ENCODE data around the gene MBNL2. TPM values are rescaled to one million over a fixed set of nuclear protein-coding genes. Genes with fewer than 3 reads are reported as not detected.

Gene MBNL2
- total and polyA plus RNA-seq, 11 donors: 18.5 to 100 (median 81.4) TPM

DNA sequence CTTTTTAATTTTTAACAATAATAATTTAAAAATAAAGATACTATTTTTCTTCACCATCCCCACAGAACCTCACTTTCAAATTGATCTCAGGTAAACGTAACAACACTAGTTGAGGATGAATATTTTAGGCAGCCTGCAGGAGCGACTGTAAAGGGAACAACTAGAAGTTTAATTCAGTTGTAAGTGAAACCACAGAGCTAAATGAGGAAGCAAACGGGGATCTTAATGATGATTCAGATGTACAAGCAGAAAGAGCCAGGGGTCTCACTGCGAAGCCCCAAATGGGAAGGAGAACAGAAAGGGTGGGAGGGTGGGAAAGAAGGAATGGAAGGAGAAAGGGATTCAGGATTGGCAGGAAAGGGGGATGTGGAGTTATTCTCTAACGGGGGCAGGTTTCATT lies 157.3 kb downstream of the MBNL2 start:
- ATAC-seq (no peak), DNase-seq (no peak)
- Histone ChIP-seq H3K36me3 (peaks cover 0 to 80% (median 27%) of the 10 kb centered on the region in 9 donors), H3K4me3 (no peak overlapping the region), H3K27me3 (no peaks in the 10 kb centered on the region), H3K4me1 (peaks cover 0 to 18% (median under 1%) of the 10 kb centered on the region in 12 donors), H3K27ac (no peak overlapping the region), H3K9me3 (no peaks in the 10 kb centered on the region)
- 80 to 96% (median 89%) methylated on average over 5 of the region's 5 CpGs for WGBS, 4 donors
- no peak for TF ChIP-seq POLR2A (IDR thresholded peaks at IDR 0.05)
- no peak for TF ChIP-seq CTCF (IDR thresholded peaks at IDR 0.05)
- intact Hi-C loops (cut with DNase I): loop anchor here in 1 of 10 donors (10.0 kb wide), 1 partner anchor 275 kb away; no protein-coding TSS in a partner anchor

- Histone ChIP-seq H3K9me3 (no peaks in the 10 kb centered on the region), H3K27ac (no peak overlapping the region), H3K36me3 (peaks cover 0 to 75% (median 17%) of the 10 kb centered on the region in 9 donors), H3K4me3 (no peak overlapping the region), H3K27me3 (no peaks in the 10 kb centered on the region), H3K4me1 (peaks cover 0 to 31% (median 11%) of the 10 kb centered on the region in 12 donors)
- no peak for DNase-seq
- intact Hi-C loops (cut with DNase I): loop anchor here in 1 of 10 donors (10.0 kb wide), 1 partner anchor 194 kb away; no protein-coding TSS in a partner anchor
- no peak for TF ChIP-seq CTCF (IDR thresholded peaks at IDR 0.05)
- TF ChIP-seq POLR2A (IDR thresholded peaks at IDR 0.05): no peak
- no peak for ATAC-seq
- WGBS, 4 donors: 74 to 90% (median 77%) methylated on average over 6 of the region's 6 CpGs
Observed at GRCh38 chr13:97380696-97381095, 158.6 kb downstream of the MBNL2 start.

DNA sequence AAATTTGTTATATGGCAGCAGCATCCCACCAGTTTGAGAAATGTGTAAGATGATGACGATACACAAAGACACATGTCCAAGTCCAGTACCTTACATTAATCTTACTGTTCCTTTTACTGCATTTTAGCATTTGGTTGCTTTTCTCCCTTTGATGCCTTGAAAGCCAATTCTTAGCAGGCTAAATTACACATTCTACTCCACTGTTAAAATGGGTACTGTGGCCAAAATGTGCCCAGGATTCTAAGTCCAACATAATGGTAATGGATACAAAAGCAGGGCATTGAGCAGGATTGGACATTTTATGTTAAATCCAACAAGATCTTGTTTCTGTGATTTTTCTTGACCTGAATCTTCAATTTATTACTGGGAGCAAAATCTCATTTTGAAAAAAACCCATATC lies 159.1 kb downstream of the MBNL2 start:
- intact Hi-C loops (cut with DNase I): loop anchor here in 1 of 10 donors (10.0 kb wide), 1 partner anchor 194 kb away; no protein-coding TSS in a partner anchor
- no peak for TF ChIP-seq CTCF (IDR thresholded peaks at IDR 0.05)
- no peak for TF ChIP-seq POLR2A (IDR thresholded peaks at IDR 0.05)
- DNase-seq (no peak), ATAC-seq (no peak)
- no peaks in the 10 kb centered on the region for H3K27me3 ChIP-seq
- H3K36me3 ChIP-seq: peaks cover 0 to 74% (median 13%) of the 10 kb centered on the region in 9 donors
- WGBS, 4 donors: 97 to 100% (median 97%) methylated on average over 1 of the region's 1 CpG
- H3K27ac ChIP-seq: no peak overlapping the region
- no peaks in the 10 kb centered on the region for H3K9me3 ChIP-seq
- H3K4me3 ChIP-seq: no peak overlapping the region
- peaks cover 0 to 36% (median 12%) of the 10 kb centered on the region in 12 donors for H3K4me1 ChIP-seq

GRCh38 chr13:97382276-97382675 lies 160.1 kb downstream of the MBNL2 start:
- no peak for DNase-seq

More at GRCh38 chr13:97382276-97382675, 160.1 kb downstream of the MBNL2 start:
- Histone ChIP-seq H3K27ac (no peak overlapping the region), H3K9me3 (no peaks in the 10 kb centered on the region), H3K4me3 (no peak overlapping the region), H3K27me3 (no peaks in the 10 kb centered on the region), H3K4me1 (peaks cover 0 to 40% (median 12%) of the 10 kb centered on the region in 12 donors), H3K36me3 (peaks cover 0 to 69% (median 12%) of the 10 kb centered on the region in 9 donors)
- intact Hi-C loops (cut with DNase I): loop anchor here in 1 of 10 donors (10.0 kb wide), 1 partner anchor 193 kb away; no protein-coding TSS in a partner anchor
- TF ChIP-seq CTCF (IDR thresholded peaks at IDR 0.05) (no peak), POLR2A (IDR thresholded peaks at IDR 0.05) (no peak)
- no peak for ATAC-seq
- WGBS, 4 donors: 95 to 98% (median 96%) methylated on average over 5 of the region's 5 CpGs
